WTC11 (cell line): Measurements from ENCODE around the gene ERC1.

ENCODE experiments used
- ATF1 ChIP-seq: sonication (generic); formaldehyde crosslinking; IDR thresholded peaks from 2 replicates; pipeline ENCODE4 v1.8.1; 2023; ENCODE audit warnings: mild to moderate bottlenecking, moderate library complexity, missing genetic modification reagents
- GABPB1 ChIP-seq: sonication (generic); formaldehyde crosslinking; IDR thresholded peaks from 2 replicates; pipeline ENCODE4 v1.8.1; 2023; ENCODE audit warnings: mild to moderate bottlenecking, missing genetic modification reagents
- IRF2 ChIP-seq: sonication (generic); formaldehyde crosslinking; IDR thresholded peaks from 2 replicates; pipeline ENCODE4 v1.8.0; 2022; ENCODE audit warnings: low read depth, missing genetic modification reagents, borderline replicate concordance
- JUN ChIP-seq: sonication (generic); formaldehyde crosslinking; IDR thresholded peaks from 2 replicates; pipeline ENCODE4 v1.8.0; 2023; ENCODE audit warnings: mild to moderate bottlenecking, missing genetic modification reagents
- NFYB ChIP-seq: sonication (generic); formaldehyde crosslinking; conservative IDR thresholded peaks from 2 replicates; pipeline ENCODE4 v1.8.0; 2022; ENCODE audit warnings: low read depth, missing genetic modification reagents
- TF ChIP-seq, protein P1 (sequence below): fragments of 200-600 bp; IDR thresholded peaks from 2 replicates; pipeline ENCODE4 v1.8.0; 2022; ENCODE audit warnings: antibody characterized with exemption
- TF ChIP-seq, protein P2 (sequence below): sonication (generic); formaldehyde crosslinking; IDR thresholded peaks from 2 replicates; pipeline ENCODE4 v1.8.0; 2022; ENCODE audit warnings: mild to moderate bottlenecking, missing genetic modification reagents
- TF ChIP-seq, protein P3 (sequence below): sonication (generic); formaldehyde crosslinking; conservative IDR thresholded peaks from 2 replicates; pipeline ENCODE4 v1.8.1; 2023; ENCODE audit warnings: mild to moderate bottlenecking, low read depth, missing genetic modification reagents, moderate library complexity
- TF ChIP-seq, protein P4 (sequence below): fragments of 250-450 bp; sonication (Bioruptor Pico); conservative IDR thresholded peaks from 2 replicates; pipeline ENCODE4 v1.9.0; 2021; ENCODE audit warnings: mild to moderate bottlenecking

DNA sequence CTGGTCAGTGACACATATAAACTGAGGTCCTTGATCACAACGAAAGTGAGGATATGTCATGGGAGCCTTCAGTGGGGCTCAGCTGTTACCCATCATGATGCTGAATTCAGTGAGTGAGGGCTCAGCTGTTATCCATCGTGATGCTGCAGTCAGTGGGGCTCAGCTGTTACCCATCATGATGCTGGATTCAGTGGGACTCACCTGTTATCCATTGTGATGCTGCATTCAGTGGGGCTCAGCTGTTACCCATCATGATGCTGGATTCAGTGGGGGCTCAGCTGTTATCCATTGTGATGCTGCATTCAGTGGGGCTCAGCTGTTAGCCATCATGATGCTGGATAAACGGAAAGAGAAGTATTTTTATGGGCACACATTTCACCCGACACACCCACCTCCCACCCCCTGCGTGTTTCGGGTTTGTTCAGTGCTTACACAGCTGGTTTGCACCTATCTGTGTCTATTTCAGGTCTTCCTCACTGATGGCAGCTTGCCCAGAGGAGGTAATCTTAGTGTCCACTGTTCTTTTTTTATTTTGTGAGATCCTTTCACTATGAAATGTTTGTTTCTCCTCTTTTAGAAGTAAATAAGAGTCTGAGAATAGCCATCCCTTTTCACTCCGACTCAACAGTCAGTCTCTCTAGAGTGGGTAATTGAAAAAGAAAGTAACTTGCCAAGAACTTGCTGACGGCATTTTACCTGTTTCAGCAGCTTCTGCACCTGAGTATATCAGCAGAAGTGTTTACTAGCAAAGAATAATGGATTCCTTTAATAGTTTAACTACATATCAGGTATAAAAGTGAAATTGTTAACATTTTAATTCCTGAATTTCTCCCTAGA lies 183.0 kb downstream of the ERC1 start:
- TF ChIP-seq, protein P1, sequence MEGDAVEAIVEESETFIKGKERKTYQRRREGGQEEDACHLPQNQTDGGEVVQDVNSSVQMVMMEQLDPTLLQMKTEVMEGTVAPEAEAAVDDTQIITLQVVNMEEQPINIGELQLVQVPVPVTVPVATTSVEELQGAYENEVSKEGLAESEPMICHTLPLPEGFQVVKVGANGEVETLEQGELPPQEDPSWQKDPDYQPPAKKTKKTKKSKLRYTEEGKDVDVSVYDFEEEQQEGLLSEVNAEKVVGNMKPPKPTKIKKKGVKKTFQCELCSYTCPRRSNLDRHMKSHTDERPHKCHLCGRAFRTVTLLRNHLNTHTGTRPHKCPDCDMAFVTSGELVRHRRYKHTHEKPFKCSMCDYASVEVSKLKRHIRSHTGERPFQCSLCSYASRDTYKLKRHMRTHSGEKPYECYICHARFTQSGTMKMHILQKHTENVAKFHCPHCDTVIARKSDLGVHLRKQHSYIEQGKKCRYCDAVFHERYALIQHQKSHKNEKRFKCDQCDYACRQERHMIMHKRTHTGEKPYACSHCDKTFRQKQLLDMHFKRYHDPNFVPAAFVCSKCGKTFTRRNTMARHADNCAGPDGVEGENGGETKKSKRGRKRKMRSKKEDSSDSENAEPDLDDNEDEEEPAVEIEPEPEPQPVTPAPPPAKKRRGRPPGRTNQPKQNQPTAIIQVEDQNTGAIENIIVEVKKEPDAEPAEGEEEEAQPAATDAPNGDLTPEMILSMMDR = no peak
- TF ChIP-seq, protein P2, sequence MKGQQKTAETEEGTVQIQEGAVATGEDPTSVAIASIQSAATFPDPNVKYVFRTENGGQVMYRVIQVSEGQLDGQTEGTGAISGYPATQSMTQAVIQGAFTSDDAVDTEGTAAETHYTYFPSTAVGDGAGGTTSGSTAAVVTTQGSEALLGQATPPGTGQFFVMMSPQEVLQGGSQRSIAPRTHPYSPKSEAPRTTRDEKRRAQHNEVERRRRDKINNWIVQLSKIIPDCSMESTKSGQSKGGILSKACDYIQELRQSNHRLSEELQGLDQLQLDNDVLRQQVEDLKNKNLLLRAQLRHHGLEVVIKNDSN (CRISPR knock-in tag) = no peak
- TF ChIP-seq IRF2 (CRISPR knock-in tag) = no peak
- TF ChIP-seq GABPB1 (CRISPR knock-in tag) = no peak
- TF ChIP-seq, protein P3, sequence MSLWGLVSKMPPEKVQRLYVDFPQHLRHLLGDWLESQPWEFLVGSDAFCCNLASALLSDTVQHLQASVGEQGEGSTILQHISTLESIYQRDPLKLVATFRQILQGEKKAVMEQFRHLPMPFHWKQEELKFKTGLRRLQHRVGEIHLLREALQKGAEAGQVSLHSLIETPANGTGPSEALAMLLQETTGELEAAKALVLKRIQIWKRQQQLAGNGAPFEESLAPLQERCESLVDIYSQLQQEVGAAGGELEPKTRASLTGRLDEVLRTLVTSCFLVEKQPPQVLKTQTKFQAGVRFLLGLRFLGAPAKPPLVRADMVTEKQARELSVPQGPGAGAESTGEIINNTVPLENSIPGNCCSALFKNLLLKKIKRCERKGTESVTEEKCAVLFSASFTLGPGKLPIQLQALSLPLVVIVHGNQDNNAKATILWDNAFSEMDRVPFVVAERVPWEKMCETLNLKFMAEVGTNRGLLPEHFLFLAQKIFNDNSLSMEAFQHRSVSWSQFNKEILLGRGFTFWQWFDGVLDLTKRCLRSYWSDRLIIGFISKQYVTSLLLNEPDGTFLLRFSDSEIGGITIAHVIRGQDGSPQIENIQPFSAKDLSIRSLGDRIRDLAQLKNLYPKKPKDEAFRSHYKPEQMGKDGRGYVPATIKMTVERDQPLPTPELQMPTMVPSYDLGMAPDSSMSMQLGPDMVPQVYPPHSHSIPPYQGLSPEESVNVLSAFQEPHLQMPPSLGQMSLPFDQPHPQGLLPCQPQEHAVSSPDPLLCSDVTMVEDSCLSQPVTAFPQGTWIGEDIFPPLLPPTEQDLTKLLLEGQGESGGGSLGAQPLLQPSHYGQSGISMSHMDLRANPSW (CRISPR knock-in tag) = no peak
- TF ChIP-seq JUN (CRISPR knock-in tag) = no peak
- TF ChIP-seq NFYB (CRISPR knock-in tag) = no peak
- TF ChIP-seq, protein P4, sequence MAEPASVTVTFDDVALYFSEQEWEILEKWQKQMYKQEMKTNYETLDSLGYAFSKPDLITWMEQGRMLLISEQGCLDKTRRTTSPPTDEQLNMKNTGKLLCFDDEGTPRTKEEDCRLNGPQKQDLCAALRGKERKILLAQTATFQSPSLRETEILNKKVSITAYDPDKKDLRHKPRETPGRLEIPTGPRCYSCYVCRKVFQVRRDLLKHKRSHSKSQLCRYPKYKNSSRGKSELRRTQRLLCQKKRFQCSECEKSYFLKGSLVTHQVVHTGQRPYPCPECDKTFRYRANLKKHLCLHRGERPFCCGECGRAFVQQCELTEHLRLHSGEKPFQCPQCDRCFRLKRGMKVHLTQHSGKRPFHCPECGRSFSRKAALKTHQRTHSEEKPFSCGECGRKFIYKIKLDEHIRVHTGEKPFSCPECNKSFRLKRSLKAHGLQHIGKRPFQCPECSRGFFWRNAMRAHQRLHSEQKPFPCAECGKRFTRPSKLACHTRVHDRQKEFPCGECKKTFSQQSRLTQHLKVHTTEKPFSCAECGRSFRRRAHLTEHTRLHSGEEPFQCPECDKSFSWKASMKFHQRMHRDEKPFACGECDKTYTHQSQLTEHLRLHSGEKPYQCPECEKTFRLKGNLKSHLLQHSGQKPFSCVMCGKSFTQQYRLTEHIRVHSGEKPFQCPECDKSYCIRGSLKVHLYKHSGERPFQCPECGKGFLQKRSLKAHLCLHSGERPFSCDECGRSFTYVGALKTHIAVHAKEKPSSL (CRISPR knock-in tag) = no peak
- no peak for TF ChIP-seq ATF1 (CRISPR knock-in tag)
